ENCODE measurements around the gene THAP4.

The THAP4 gene

GRCh38 chr2:241538838-241539615, 97.9 kb downstream of the THAP4 start:
- DNase-seq (ENCODE audit: low read depth): no peak
- H3K4me3 ChIP-seq (ENCODE audit: control insufficient read depth, low read depth, low read length): no peak overlapping the region
- TF ChIP-seq, protein P1, sequence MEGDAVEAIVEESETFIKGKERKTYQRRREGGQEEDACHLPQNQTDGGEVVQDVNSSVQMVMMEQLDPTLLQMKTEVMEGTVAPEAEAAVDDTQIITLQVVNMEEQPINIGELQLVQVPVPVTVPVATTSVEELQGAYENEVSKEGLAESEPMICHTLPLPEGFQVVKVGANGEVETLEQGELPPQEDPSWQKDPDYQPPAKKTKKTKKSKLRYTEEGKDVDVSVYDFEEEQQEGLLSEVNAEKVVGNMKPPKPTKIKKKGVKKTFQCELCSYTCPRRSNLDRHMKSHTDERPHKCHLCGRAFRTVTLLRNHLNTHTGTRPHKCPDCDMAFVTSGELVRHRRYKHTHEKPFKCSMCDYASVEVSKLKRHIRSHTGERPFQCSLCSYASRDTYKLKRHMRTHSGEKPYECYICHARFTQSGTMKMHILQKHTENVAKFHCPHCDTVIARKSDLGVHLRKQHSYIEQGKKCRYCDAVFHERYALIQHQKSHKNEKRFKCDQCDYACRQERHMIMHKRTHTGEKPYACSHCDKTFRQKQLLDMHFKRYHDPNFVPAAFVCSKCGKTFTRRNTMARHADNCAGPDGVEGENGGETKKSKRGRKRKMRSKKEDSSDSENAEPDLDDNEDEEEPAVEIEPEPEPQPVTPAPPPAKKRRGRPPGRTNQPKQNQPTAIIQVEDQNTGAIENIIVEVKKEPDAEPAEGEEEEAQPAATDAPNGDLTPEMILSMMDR (IDR thresholded peaks at IDR 0.05; ENCODE audit: control insufficient read depth, insufficient read depth, low read depth, low read length, missing control alignments): no peak

GRCh38 chr2:241535871-241536655, 100.9 kb downstream of the THAP4 start:
- TF ChIP-seq, protein P1 (IDR thresholded peaks at IDR 0.05; ENCODE audit: control insufficient read depth, insufficient read depth, low read depth, low read length, missing control alignments): no peak
- no peak overlapping the region for H3K4me3 ChIP-seq (ENCODE audit: control insufficient read depth, low read depth, low read length)
- no peak for DNase-seq (ENCODE audit: low read depth)

GRCh38 chr2:241534701-241535375, 102.1 kb downstream of the THAP4 start:
- DNase-seq (ENCODE audit: low read depth): no peak
- no peak overlapping the region for H3K4me3 ChIP-seq (ENCODE audit: control insufficient read depth, low read depth, low read length)
- TF ChIP-seq, protein P1 (IDR thresholded peaks at IDR 0.05; ENCODE audit: control insufficient read depth, insufficient read depth, low read depth, low read length, missing control alignments): no peak

Data from AG09309 (cell line).